ENCODE data around the gene ITPKC. TPM values are rescaled to one million over a fixed set of nuclear protein-coding genes. Genes with fewer than 3 reads are reported as not detected.
"Not testable (repeated sequence)": the region's sequence is repeated elsewhere in the genome, so short reads cannot be mapped to it uniquely, and the experiment has no call there.

ITPKC gene
- total and polyA plus RNA-seq, 2 of the 13 experiments (the other 11 are each of a cell fraction or from before 2014, with no cell fraction given): 6.9 to 11.2 TPM

DNA sequence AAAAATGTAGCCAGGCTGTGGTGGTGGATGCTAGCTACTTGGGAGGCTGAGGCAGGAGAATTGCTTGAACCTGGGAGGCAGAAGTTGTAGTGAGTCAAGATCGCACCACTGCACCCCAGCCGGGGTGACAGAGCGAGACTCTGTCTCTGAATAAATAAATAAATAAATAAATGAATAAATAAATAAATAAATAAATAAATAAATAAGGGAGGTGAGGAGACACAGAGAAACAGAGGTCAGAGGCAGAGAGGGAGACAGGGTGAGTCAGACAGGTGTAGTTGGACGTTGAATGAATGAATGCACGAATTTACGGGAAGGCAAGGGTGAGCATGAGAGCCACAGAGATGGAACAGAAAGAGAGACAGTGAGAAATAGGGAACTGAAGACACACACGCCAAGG is 64.2 kb downstream of the ITPKC start (continued):
- TF ChIP-seq ZNF326 (CRISPR knock-in tag; IDR thresholded peaks at IDR 0.05; ENCODE audit: borderline replicate concordance): no peak

- H3K27ac ChIP-seq (ENCODE audit: extremely low read length, insufficient read depth, low read length): no peak overlapping the region
- H3K36me3 ChIP-seq (replicated peaks in 1 of 2; ENCODE audit: control insufficient read depth in 1 of 2, insufficient read depth in 2 of 2, low read length in 2 of 2): no peaks in the 10 kb centered on the region
- no peak overlapping the region for H3K4me2 ChIP-seq (ENCODE audit: low read depth, low read length)
- CTCF ChIA-PET (ENCODE audit: low intra/inter-chr PET ratio, low total read pairs): no interaction called here
- POLR2A ChIA-PET: no interaction called here
- H3K4me1 ChIP-seq (ENCODE audit: insufficient read depth, low read length): peaks cover 38% of the 10 kb centered on the region
- H3K9ac ChIP-seq (ENCODE audit: insufficient read depth, low read depth, low read length): no peak overlapping the region
- ATAC-seq: no peak
- no peaks in the 10 kb centered on the region for H4K20me1 ChIP-seq (ENCODE audit: insufficient read depth, low read length)
- no peak for TF ChIP-seq ZNF343 (CRISPR knock-in tag; IDR thresholded peaks at IDR 0.05)
- TF ChIP-seq KLF9 (CRISPR knock-in tag; IDR thresholded peaks at IDR 0.05; ENCODE audit: low read depth): no peak
- no peak for TF ChIP-seq HOXA9 (CRISPR knock-in tag; IDR thresholded peaks at IDR 0.05; ENCODE audit: borderline replicate concordance)
- no peak for TF ChIP-seq TAF15 (IDR thresholded peaks at IDR 0.05; ENCODE audit: low read depth, low read length, poor library complexity, severe bottlenecking)
- no peak for TF ChIP-seq TRAFD1 (CRISPR knock-in tag; IDR thresholded peaks at IDR 0.05; ENCODE audit: borderline replicate concordance)
- no peak for TF ChIP-seq ZFP62 (CRISPR knock-in tag; IDR thresholded peaks at IDR 0.05)
- TF ChIP-seq, protein P1, sequence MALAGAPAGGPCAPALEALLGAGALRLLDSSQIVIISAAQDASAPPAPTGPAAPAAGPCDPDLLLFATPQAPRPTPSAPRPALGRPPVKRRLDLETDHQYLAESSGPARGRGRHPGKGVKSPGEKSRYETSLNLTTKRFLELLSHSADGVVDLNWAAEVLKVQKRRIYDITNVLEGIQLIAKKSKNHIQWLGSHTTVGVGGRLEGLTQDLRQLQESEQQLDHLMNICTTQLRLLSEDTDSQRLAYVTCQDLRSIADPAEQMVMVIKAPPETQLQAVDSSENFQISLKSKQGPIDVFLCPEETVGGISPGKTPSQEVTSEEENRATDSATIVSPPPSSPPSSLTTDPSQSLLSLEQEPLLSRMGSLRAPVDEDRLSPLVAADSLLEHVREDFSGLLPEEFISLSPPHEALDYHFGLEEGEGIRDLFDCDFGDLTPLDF (CRISPR knock-in tag; IDR thresholded peaks at IDR 0.05): no peak
- TF ChIP-seq ASH2L (IDR thresholded peaks at IDR 0.05; ENCODE audit: insufficient read length, low read depth, low read length): no peak
- TF ChIP-seq ZFP1 (CRISPR knock-in tag; IDR thresholded peaks at IDR 0.05): no peak
- no peak for TF ChIP-seq EZH2 (conservative IDR thresholded peaks at IDR 0.05; ENCODE audit: low read depth, low read length)
- TF ChIP-seq ZNF431 (CRISPR knock-in tag; IDR thresholded peaks at IDR 0.05; ENCODE audit: borderline replicate concordance, low read depth): no peak
- H3K79me2 ChIP-seq (ENCODE audit: insufficient read depth, low read length): no peaks in the 10 kb centered on the region
- 73% methylated on average over 12 of the region's 14 CpGs for WGBS (ENCODE audit: low lambda C conversion rate)
- no peaks in the 10 kb centered on the region for H3K27me3 ChIP-seq (ENCODE audit: control insufficient read depth in 1 of 2, insufficient read depth in 2 of 2, low read length in 2 of 2)
- no peak for DNase-seq (ENCODE audit: low spot score)
- BruUV-seq (replicated peaks): no TSS peak
- no peak for FAIRE-seq
- in situ Hi-C loops (cut with HindIII; ENCODE audit: extremely low pct_ligation_motif_present, low pct_unique_long_range_greater_than_20kb): no loop called here
- H3K9me3 ChIP-seq (ENCODE audit: low read length): no peaks in the 10 kb centered on the region
- intact Hi-C loops (cut with micrococcal nuclease; ENCODE audit: unreplicated experiment): no loop called here
- no peak overlapping the region for H2AFZ ChIP-seq (ENCODE audit: low read length)
- no peak overlapping the region for H3K4me3 ChIP-seq (replicated peaks in 1 of 3; ENCODE audit: insufficient read depth in 1 of 3, low read depth in 2 of 3, low read length in 3 of 3)
Measured at GRCh38 chr19:40783711-40784110, 66.8 kb downstream of the ITPKC start.

- intact Hi-C loops (cut with micrococcal nuclease; ENCODE audit: unreplicated experiment); H3K27ac ChIP-seq (ENCODE audit: extremely low read length, insufficient read depth, low read length); ATAC-seq; H3K79me2 ChIP-seq (ENCODE audit: insufficient read depth, low read length); H3K27me3 ChIP-seq (ENCODE audit: control insufficient read depth in 1 of 2, insufficient read depth in 2 of 2, low read length in 2 of 2); H4K20me1 ChIP-seq (ENCODE audit: insufficient read depth, low read length); FAIRE-seq; H3K36me3 ChIP-seq (replicated peaks in 1 of 2; ENCODE audit: control insufficient read depth in 1 of 2, insufficient read depth in 2 of 2, low read length in 2 of 2); H3K4me3 ChIP-seq (replicated peaks in 1 of 3; ENCODE audit: insufficient read depth in 1 of 3, low read depth in 2 of 3, low read length in 3 of 3); POLR2A ChIA-PET; in situ Hi-C loops (cut with HindIII; ENCODE audit: extremely low pct_ligation_motif_present, low pct_unique_long_range_greater_than_20kb); H3K9ac ChIP-seq (ENCODE audit: insufficient read depth, low read depth, low read length); BruUV-seq (replicated peaks); H3K4me2 ChIP-seq (ENCODE audit: low read depth, low read length); CTCF ChIA-PET (ENCODE audit: low intra/inter-chr PET ratio, low total read pairs); H2AFZ ChIP-seq (ENCODE audit: low read length); H3K9me3 ChIP-seq (ENCODE audit: low read length); DNase-seq (ENCODE audit: low spot score): not testable (repeated sequence)
- 94% methylated on average over 2 of the region's 2 CpGs for WGBS (ENCODE audit: low lambda C conversion rate)
- H3K4me1 ChIP-seq (ENCODE audit: insufficient read depth, low read length): peaks cover 34% of the 10 kb centered on the region
Measured at GRCh38 chr19:40784146-40784545, 67.2 kb downstream of the ITPKC start.

Data from HepG2 (cell line).